NCI-H2029 treated with DMSO at 0.1 percent for 48 hours (cell line): ENCODE data around the gene VWF.
"Not testable (repeated sequence)": the region's sequence is repeated elsewhere in the genome, so short reads cannot be mapped to it uniquely, and the experiment has no call there.

Experiments used
- DNase-seq: peaks from one replicate; lab custom pipeline; 2025; lab: John Stamatoyannopoulos, UW

VWF gene

GRCh38 chr12:6033546-6033945 lies 90.9 kb downstream of the VWF start:
- no peak for DNase-seq

DNA sequence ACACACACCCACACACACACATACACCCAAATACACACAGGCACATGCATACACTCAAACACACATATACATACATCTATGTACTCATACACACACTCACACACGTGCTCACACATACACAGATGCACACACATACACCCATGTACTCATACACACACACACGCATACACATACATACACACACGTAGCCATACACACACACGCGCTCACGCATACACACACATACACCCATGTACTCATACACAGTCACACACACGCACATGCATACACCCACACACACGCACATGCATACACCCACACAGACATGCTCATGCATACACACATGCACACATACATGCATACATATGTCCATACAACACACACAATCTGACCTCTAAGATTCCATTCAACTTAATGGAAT lies 91.7 kb downstream of the VWF start:
- DNase-seq, result no peak

- no peak for DNase-seq
Observed at GRCh38 chr12:6031001-6031400, 93.5 kb downstream of the VWF start.

DNA sequence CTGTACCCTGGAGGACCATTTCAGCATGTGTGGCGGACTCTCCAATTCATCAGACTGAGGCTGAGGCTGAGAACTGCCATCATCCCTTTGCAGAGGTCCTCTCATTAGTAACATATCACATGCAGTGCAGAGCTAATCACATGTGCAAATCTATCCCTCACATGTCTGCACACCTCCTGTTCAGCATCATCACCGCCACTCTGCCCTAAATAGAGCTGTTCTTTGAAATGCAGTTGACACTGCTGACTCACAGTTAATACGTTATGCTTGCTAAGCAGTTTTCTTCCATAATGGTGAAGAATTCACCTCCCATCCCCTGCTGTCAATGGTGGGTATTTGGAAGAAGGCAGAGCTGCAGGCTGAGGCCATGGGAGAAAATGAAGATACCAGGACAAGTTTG lies 94.4 kb downstream of the VWF start:
- no peak for DNase-seq

- no peak for DNase-seq
Observed at GRCh38 chr12:6029401-6029800, 95.1 kb downstream of the VWF start.

DNA sequence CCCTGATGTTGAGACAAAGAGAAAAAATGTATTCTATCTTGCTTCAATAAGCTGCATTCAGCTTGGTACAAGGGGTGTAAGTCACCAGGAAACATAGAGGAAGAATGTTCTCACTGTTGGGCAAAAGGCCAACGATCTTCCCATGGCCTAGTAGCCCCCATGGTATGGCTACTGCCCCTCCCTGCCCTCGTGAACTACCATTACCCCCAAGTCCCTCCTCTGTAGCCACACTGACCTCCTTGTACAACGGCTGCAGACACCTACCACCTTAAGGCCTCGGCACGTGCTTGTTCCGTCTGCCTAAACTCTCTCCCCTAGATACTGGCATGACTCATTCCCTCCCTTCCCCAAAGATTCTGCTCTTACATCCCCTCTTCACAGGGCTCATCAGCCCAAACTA lies 97.5 kb downstream of the VWF start:
- DNase-seq, result no peak

- not testable (repeated sequence) for DNase-seq
Observed at GRCh38 chr12:6025703-6026298, 98.7 kb downstream of the VWF start.

DNA sequence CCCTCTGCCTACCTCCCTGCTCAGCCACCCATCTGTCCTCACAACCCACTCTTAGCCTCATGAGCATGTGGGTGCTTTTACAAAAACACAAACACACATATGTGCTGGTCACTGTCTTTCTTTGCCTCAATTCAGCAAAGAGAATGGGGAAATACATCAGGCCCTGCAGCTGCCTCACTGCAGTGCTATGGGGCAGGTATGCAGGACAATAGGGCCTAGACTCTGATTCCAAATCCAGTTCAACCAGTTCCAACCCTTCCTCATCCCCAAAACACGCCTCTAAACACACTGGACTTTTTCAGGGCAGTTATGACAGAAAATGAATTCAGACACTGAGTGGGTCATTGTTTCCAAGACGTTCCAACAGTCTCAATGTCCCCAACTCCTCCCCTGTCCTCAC lies 100.4 kb downstream of the VWF start:
- DNase-seq, result not testable (repeated sequence)

GRCh38 chr12:6020930-6021329 lies 103.5 kb downstream of the VWF start:
- DNase-seq, result no peak

- not testable (repeated sequence) for DNase-seq
Observed at GRCh38 chr12:6020511-6020910, 104.0 kb downstream of the VWF start.

DNA sequence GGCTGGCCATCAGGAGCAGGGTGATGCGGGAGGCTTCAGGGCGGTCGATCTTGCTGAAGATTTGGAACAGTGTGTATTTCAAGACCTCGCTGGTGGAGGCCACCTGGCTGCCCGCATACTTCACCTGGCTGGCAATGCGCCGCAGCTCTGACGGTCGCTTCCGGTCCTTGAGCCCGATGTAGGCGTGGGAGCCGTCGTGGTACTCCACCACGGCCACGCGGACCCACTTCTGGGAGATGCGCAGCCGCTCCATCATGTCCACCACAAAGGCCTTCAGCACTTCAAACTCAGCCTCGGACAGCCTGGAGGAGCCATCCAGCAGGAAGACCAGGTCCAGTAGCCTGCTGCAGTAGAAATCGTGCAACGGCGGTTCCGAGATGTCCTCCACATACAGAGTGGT lies 105.2 kb downstream of the VWF start:
- DNase-seq, result not testable (repeated sequence)

GRCh38 chr12:6018265-6018664 lies 106.2 kb downstream of the VWF start:
- no peak for DNase-seq

DNA sequence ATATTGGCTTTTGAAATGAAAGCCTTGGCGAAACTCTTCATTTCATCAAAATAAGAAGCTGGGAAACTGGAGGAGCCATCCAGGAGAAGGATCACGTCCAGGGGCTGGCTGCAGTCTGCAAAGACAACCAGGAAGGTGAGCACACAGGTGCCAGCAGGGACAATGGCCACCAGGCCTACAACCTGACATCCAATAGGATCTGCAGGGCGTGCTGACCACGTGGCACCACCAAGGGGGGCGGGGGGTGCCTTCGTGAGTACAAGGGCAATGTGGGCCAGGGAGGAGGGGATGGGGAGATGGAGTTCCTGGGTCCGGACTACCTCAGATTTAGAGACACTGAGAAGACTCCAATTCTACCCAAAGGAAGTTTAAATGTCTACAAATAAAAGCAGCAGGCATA lies 107.7 kb downstream of the VWF start:
- DNase-seq, result no peak

- DNase-seq, result not testable (repeated sequence)
Observed at GRCh38 chr12:6016004-6016403, 108.5 kb downstream of the VWF start.

GRCh38 chr12:6015271-6015670 lies 109.2 kb downstream of the VWF start:
- not testable (repeated sequence) for DNase-seq

DNA sequence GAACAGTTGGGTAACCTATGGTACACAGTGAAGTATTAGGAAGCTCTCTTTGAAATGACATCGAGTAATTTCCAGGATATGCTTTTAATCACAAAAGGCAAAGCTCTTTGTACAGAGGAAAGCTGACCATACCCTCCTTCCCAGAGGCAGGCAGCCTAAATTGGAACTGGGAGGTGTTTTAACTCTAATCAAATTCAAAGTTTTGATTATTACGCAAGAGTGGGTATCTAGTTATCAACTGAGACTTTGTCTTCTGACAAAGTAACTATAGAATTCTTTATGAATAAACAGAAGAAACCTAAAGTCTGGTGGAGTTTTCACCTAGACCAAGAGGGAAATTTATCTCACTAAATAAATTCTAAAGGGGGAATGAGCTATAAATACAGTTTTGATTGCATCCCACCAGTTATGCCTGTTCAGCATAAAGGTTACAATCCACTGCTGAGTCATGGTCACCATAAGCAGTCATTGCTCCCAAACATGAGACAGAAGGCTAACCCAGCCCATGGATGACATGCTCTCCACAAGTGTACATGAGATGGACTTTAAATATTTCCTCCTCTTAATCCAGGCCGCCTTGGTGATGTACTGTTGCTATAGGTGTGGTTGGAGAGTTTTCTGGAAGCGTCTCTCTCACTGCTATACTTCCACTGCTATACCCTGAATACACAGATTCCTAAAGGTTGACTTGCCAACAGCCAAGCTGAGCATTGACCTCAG lies 113.7 kb downstream of the VWF start:
- DNase-seq, result not testable (repeated sequence)

DNA sequence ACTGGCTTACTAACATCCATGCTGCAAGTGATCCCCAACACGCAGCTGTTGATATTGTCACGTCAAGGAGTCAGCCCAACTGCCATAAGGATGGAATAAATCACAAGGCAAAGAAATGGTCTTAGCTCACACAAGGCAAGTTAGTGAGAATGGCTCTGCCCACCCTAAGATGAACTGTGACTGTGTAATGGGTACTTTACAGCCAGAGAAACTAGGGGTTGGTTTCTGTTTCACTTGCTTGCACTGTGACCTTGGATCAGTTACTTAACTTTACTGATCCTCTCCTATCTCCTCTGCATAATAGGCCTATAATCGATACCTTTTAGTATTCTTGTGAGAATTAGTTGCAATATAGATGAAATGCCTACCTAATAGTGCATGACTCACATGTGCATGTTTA lies 127.2 kb downstream of the VWF start:
- no peak for DNase-seq

GRCh38 chr12:5996459-5996858 lies 128.0 kb downstream of the VWF start:
- DNase-seq, result no peak

- DNase-seq, result no peak
Observed at GRCh38 chr12:5989621-5990020, 134.8 kb downstream of the VWF start.

- DNase-seq, result no peak
Observed at GRCh38 chr12:5988659-5989116, 135.8 kb downstream of the VWF start.

DNA sequence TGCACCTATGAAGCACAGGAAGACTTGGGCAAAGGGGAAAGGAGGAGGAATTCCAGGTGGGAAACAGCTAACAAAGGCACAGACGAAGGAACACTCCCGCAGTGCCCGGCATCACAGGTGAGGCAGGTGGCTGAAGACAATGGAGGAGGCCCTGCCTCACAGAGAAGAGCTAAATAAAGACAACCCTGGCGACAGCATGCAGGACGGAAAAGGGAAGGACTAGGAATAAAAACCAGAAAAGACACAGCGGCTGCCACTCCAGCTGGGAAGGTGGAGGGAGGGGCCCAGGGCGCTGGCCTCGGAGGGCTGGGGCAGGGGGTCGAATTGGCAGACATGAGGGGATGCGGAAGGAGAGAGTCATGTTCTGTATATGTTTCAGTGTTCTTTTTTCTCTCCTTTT lies 136.4 kb downstream of the VWF start:
- no peak for DNase-seq

DNA sequence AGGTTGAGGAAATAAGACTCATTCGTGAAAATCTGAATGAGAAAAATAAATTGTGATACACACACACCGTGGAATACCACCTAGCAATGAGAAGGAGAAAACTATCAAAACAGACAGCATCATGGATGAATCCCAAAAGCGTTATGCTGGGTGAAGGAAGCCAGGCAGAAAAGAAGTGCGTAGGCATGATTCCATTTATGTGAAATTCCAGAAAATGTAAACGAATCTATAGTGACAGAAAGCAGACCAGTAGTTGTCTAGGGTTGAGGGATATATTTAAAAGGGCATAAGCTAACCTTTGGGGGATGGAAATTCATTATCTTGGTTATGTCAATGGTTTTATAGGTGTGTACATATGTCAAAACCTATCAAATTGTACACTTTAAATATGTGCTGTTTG lies 136.9 kb downstream of the VWF start:
- no peak for DNase-seq

- no peak for DNase-seq
Observed at GRCh38 chr12:5985471-5985870, 139.0 kb downstream of the VWF start.

GRCh38 chr12:5984873-5985272 lies 139.6 kb downstream of the VWF start:
- DNase-seq, result no peak
